Stimulated activated memory B cell treated with anti-CD40 and anti-IgM and Interleukin-4, amounts not matched to agents 10 μg/mL and 1 μg/mL and 100 μg/mL, for 72 hours (primary cell): Measurements from ENCODE around the gene DMTF1.
A peak's percentile ranks its signal among the peaks of the same experiment; 100 is the strongest.

Experiments
- ATAC-seq: fragments of 150-1000 bp; cut with Tn5 transposase; 2 replicates; pipeline ENCODE4 v1.10.0; 2021
- H3K27ac Mint-ChIP-seq: one replicate; pipeline ENCODE4 v1.8.0; 2022; ENCODE audit warnings: mild to moderate bottlenecking, mixed read lengths
- H3K27me3 Mint-ChIP-seq: one replicate; pipeline ENCODE4 v1.8.0; 2022; ENCODE audit warnings: mixed read lengths
- H3K36me3 Mint-ChIP-seq: one replicate; pipeline ENCODE4 v1.8.0; 2022; ENCODE audit warnings: mixed read lengths
- H3K4me1 Mint-ChIP-seq: one replicate; pipeline ENCODE4 v1.8.0; 2022; ENCODE audit warnings: mixed read lengths
- H3K4me3 Mint-ChIP-seq: one replicate; pipeline ENCODE4 v1.8.0; 2022; ENCODE audit warnings: mild to moderate bottlenecking, moderate library complexity, mixed read lengths
- H3K9me3 Mint-ChIP-seq: one replicate; pipeline ENCODE4 v1.8.0; 2022; ENCODE audit warnings: mixed read lengths

DMTF1 gene

DNA sequence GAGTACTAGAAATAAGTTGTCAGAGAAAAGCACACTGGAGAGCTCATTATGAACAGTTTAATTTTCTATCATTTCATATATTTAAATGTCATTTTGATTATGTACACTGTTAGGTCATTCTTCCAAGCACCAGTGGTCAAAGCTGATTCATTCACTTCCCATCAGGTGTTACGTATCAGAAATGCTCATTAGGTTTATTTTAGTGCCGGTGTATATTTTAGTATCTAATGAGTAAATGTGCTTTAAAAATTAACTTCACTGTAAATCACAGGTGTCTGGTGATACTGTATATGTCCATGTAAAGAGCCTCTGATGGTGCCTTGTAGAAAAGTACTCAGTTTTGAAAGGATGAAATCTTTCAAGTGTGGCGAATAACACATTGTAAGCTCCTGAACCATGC, 3.5 kb downstream of the DMTF1 start:
- H3K27me3 Mint-ChIP-seq, result no peaks in the 10 kb centered on the region
- H3K36me3 Mint-ChIP-seq, result peaks cover 14% of the 10 kb centered on the region
- H3K4me1 Mint-ChIP-seq, result peaks cover 57% of the 10 kb centered on the region
- H3K9me3 Mint-ChIP-seq, result no peaks in the 10 kb centered on the region
- no peak for ATAC-seq
- H3K4me3 Mint-ChIP-seq, result peak overlapping the region; percentile 58
- no peak overlapping the region for H3K27ac Mint-ChIP-seq

DNA sequence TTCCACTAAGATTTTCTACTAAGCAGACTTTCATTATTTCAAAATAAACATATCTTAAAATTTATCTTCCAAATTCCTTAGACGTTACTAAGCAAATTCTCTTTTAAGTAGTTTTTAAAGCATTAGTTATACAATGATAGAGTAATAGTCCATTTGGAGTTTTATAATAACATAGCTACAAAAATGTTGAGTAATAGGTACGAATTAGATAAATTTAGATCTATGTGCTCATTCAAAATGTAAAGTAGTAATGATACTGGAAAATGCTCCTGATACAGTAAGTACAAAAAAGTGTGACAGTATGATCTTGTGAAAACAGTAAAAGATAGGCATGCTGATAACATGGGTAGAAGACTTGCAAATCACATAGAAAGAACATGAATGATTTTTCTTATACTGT, 4.5 kb downstream of the DMTF1 start:
- Mint-ChIP-seq H3K4me1 (peaks cover 55% of the 10 kb centered on the region), H3K36me3 (peaks cover 15% of the 10 kb centered on the region), H3K27ac (no peak overlapping the region), H3K27me3 (no peaks in the 10 kb centered on the region), H3K9me3 (no peaks in the 10 kb centered on the region), H3K4me3 (no peak overlapping the region)
- no peak for ATAC-seq

DNA sequence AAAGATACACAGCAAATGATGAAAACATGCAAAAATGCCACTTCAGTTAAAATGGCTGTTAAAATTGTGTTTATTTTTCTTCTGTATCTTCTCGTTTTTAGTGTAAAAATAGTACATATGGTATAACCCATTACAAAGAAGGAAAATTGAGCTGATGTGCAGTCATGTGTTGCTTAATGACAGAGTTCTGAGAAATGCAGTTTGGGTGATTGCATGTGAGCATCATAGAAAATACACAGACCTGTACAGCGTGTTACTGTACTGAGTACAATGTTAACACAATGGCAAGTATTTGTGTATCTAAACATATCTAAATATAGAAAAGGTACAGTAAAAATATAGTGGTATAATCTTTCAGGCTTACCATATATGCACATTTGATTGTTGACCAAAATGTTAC, 7.3 kb downstream of the DMTF1 start:
- no peaks in the 10 kb centered on the region for H3K9me3 Mint-ChIP-seq
- ATAC-seq, result no peak
- H3K36me3 Mint-ChIP-seq, result peaks cover 17% of the 10 kb centered on the region
- H3K4me1 Mint-ChIP-seq, result peaks cover 50% of the 10 kb centered on the region
- no peak overlapping the region for H3K4me3 Mint-ChIP-seq
- no peak overlapping the region for H3K27ac Mint-ChIP-seq
- no peaks in the 10 kb centered on the region for H3K27me3 Mint-ChIP-seq

DNA sequence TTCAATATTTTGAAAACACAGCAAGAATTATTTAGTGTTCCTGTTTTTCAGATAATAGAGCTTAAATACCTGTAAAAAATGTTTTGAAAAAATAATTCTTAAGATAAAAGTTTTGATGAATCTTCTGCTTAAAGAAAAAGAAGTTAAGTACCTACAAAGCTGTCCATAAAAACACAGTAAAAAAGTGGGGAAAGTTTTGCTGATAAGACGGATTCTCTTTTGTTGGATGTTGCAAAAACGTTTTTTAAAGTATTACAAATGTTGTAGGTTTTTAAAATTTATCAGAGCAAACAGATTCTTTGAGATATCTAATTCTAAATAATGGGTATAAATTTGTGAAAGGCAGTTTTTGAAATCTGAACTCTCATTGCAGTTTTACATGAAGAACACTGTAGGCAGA, 12.2 kb downstream of the DMTF1 start:
- H3K27ac Mint-ChIP-seq, result no peak overlapping the region
- H3K4me3 Mint-ChIP-seq, result no peak overlapping the region
- H3K36me3 Mint-ChIP-seq, result peaks cover 53% of the 10 kb centered on the region
- H3K27me3 Mint-ChIP-seq, result no peaks in the 10 kb centered on the region
- H3K9me3 Mint-ChIP-seq, result no peaks in the 10 kb centered on the region
- H3K4me1 Mint-ChIP-seq, result peaks cover 30% of the 10 kb centered on the region
- no peak for ATAC-seq

DNA sequence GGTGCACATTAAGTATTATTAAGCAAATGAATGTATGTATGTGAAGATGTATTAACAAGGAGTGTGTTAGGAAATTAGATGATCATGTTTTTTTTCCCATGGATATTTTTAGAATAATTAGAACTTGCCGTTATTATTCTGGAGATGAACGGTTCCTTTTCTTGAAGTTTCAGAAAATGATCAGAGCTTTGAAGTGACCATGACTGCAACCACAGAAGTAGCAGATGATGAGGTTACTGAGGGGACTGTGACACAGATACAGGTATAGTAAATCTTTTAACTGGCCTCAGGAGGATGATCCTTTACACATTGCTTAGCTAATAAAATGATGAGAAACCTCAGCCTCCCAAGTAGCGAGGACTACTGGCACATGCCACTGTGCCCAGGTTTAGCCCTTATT, 18.6 kb downstream of the DMTF1 start:
- Mint-ChIP-seq H3K9me3 (no peaks in the 10 kb centered on the region), H3K4me1 (peaks cover 13% of the 10 kb centered on the region), H3K36me3 (peaks cover 64% of the 10 kb centered on the region), H3K27ac (peak overlapping the region; percentile 3), H3K4me3 (no peak overlapping the region), H3K27me3 (no peaks in the 10 kb centered on the region)
- no peak for ATAC-seq

DNA sequence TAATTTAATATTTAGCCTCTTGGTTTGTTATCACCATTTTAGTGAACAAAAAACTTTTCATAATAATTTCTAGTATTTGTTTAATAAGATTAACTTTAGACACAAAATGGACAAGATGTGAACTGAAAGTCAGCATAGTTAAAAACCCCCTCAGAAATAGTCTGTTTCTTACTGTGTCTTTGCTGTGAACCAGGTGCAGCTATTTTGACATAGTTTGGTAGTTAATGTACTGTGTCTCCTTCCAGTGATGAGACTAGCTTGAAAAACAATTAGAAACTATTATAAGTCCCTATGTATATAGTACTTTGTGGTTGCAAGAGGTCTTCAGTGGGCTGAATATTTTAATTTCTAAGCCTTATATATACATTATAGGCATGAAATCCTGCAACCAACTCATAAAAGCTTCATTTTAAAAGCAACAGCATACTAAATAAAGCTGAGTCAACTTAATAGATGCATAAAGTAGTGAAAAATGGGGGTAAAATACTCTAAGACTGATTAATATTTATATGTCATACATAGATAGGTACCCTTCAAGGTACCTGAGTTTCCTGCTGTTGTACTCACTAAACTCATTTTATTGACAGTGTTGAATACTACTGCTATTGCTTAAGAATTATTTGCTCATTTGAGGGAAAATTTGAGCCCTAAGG, 19.2 kb downstream of the DMTF1 start:
- ATAC-seq, result no peak
- Mint-ChIP-seq H3K4me3 (no peak overlapping the region), H3K9me3 (no peaks in the 10 kb centered on the region), H3K4me1 (peaks cover 16% of the 10 kb centered on the region), H3K27me3 (no peaks in the 10 kb centered on the region), H3K27ac (no peak overlapping the region), H3K36me3 (peaks cover 64% of the 10 kb centered on the region)

DNA sequence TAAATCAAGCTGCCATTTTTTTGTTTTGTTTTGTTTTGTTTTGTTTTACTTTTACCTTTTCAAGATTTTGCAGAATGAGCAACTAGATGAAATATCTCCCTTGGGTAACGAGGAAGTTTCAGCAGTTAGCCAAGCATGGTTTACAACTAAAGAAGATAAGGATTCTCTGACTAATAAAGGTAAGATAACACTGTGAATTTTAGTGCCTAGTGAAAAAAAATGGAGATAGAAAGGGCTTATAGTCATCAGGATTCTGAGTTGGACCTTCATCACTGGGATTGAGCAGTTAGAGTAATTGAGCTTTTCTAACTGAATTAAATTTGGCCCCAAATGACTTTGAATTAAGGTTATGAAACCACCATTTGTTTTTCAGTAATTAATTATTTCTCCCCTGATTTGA, 21.2 kb downstream of the DMTF1 start:
- Mint-ChIP-seq H3K4me1 (peaks cover 19% of the 10 kb centered on the region), H3K9me3 (no peaks in the 10 kb centered on the region), H3K36me3 (peaks cover 59% of the 10 kb centered on the region), H3K4me3 (no peak overlapping the region), H3K27ac (peak overlapping the region; percentile 17), H3K27me3 (no peaks in the 10 kb centered on the region)
- ATAC-seq, result no peak

DNA sequence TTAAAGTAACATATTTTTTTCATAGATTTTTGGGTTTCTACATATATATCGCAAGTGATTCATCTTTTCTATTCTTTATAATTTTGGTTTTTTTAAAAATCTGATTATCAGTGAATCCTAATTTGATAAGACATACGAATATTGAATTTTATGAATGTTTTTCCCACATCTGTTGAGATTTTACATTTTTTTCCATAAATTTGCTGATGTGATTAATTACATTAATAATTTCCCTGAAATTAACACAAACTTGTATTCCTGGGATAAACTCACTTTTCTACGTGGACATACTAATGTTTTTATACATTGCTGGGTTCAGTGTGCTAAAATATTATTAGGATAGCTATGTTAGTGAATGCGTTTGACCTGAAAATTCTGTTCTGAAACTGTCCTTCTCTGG, 26.1 kb downstream of the DMTF1 start:
- Mint-ChIP-seq H3K27ac (no peak overlapping the region), H3K27me3 (no peaks in the 10 kb centered on the region), H3K36me3 (peaks cover 42% of the 10 kb centered on the region), H3K9me3 (no peaks in the 10 kb centered on the region), H3K4me3 (no peak overlapping the region), H3K4me1 (peaks cover 6% of the 10 kb centered on the region)
- no peak for ATAC-seq

DNA sequence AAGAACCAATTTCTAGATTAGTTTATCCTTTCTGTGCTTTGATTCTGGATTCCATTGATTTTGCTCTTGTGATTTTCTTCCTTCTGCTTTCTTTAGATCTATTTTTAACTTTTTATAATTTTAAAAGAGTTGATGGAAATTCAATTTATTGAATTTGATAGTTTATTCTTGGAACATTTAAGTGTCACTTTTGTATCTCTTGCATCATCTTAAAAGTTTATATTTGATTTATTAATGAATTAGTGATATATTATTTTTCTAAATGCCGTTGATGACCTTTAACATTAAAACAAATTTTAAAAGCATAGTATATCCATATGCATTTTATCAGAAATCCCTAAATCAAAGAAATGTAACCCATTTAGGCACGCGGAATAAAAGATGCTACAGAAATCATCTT, 26.9 kb downstream of the DMTF1 start:
- Mint-ChIP-seq H3K9me3 (no peaks in the 10 kb centered on the region), H3K4me3 (no peak overlapping the region), H3K36me3 (peaks cover 43% of the 10 kb centered on the region), H3K27me3 (no peaks in the 10 kb centered on the region), H3K4me1 (peaks cover 12% of the 10 kb centered on the region), H3K27ac (no peak overlapping the region)
- no peak for ATAC-seq

DNA sequence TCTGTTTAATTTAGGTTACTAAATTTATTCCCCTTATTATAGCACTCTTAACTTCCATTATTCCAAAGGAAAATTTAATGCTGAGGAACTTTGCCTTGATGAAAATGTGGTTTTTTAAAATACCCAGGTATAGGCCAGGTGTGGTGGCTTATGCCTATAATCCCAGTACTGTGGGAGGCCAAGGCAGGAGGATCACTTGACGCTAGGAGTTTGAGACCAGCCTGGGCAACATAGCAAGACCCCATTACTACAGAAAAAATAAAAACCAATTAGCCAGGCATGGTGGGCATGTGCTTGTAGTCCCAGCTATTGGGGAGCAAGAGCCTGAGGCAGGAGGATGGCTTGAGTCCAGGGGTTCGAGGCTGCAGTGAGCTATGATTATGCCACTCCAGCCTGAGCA, 34.9 kb downstream of the DMTF1 start:
- ATAC-seq, result no peak
- Mint-ChIP-seq H3K36me3 (peaks cover 46% of the 10 kb centered on the region), H3K27ac (no peak overlapping the region), H3K27me3 (no peaks in the 10 kb centered on the region), H3K9me3 (no peaks in the 10 kb centered on the region), H3K4me1 (peaks cover 25% of the 10 kb centered on the region), H3K4me3 (no peak overlapping the region)

DNA sequence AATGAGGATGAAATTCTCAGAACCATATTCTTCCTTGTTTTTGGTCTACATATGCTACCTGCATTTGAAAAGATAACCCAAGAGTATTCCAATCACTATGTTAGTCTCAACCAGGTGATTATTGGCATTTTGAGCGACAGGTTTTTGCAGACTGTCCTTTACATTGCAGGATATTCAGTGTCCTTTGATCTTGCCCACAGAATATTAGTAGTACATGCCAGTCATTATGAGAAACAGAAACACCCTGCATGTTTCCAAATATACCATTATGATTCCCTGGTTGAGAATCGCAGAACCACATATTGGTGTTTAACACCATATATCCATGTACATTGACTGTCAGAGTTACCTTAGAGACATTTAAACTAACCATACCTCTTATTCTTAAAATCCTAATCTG, 36.7 kb downstream of the DMTF1 start:
- no peak for ATAC-seq
- Mint-ChIP-seq H3K9me3 (no peaks in the 10 kb centered on the region), H3K4me3 (no peak overlapping the region), H3K36me3 (peaks cover 52% of the 10 kb centered on the region), H3K27me3 (no peaks in the 10 kb centered on the region), H3K4me1 (peaks cover 30% of the 10 kb centered on the region), H3K27ac (peak overlapping the region; percentile 40)

DNA sequence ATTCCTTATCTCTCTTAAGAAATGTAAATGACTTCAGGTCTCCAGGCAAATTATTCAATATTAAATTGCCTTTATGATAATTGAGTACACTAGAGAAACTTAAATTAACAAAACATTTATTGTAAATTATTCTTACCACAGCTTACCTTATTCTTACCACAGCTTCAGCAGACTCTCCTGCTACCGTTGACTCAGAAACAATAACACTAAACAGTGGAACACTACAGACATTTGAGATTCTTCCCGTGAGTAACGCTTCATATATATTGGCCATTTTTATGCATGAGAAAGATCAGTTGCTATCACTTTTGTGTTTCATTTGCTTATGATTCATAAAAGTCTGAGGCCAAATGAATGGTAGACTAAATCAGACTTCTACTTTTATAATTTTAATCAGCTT, 38.5 kb downstream of the DMTF1 start:
- Mint-ChIP-seq H3K9me3 (no peaks in the 10 kb centered on the region), H3K36me3 (peaks cover 43% of the 10 kb centered on the region), H3K4me1 (peaks cover 27% of the 10 kb centered on the region), H3K4me3 (no peak overlapping the region), H3K27me3 (no peaks in the 10 kb centered on the region), H3K27ac (peak overlapping the region; percentile 40)
- ATAC-seq, result no peak

DNA sequence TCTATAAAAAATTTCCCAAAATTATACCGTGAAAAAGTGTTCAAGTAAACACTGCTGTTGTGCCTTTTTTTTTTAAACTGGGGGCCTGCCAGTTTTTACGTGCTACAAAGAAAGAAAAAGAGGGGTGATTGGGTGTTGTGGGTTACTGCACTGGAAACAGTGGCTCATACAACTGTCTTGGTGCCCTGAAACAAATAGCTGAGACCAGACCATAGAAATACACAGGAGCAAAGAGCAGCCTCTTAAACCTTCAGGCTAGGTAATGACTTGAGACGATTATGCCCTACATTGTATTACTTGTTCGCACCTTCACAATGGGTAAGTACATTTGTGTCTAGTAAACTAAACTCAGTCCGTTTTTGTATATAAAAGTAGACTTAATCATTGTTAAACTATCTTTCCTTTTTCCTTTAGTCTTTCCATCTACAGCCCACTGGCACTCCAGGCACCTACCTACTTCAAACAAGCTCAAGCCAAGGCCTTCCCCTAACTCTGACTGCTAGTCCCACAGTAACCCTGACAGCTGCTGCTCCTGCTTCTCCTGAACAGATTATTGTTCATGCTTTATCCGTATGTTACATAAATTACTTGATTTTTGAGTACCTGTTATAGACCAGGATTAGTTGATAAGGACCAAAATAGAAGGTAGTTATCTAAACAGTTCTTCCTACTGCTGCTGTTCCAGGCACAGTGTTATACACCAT, 40.7 kb downstream of the DMTF1 start:
- ATAC-seq, result no peak
- H3K9me3 Mint-ChIP-seq, result no peaks in the 10 kb centered on the region
- peaks cover 33% of the 10 kb centered on the region for H3K4me1 Mint-ChIP-seq
- peak overlapping the region; percentile 35 for H3K27ac Mint-ChIP-seq
- peaks cover 44% of the 10 kb centered on the region for H3K36me3 Mint-ChIP-seq
- no peaks in the 10 kb centered on the region for H3K27me3 Mint-ChIP-seq
- no peak overlapping the region for H3K4me3 Mint-ChIP-seq

DNA sequence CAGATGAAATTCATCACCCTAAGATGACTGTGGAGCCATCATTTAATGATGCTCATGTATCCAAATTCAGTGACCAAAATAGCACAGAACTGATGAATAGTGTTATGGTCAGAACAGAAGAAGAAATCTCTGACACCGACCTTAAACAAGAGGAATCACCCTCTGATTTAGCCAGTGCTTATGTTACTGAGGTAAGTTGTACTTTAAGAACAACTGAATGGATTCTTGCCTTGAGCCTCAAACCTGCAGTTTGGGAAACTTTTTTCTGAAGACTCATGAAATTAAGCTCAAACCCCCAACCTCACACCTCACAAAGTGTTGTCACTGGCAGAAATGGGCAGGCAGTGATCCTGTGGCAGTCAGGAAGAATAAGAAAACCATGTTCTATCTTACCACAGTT, 41.7 kb downstream of the DMTF1 start:
- no peak for ATAC-seq
- H3K27me3 Mint-ChIP-seq, result no peaks in the 10 kb centered on the region
- H3K36me3 Mint-ChIP-seq, result peaks cover 39% of the 10 kb centered on the region
- no peak overlapping the region for H3K4me3 Mint-ChIP-seq
- peaks cover 34% of the 10 kb centered on the region for H3K4me1 Mint-ChIP-seq
- H3K27ac Mint-ChIP-seq, result peak overlapping the region; percentile 35
- H3K9me3 Mint-ChIP-seq, result no peaks in the 10 kb centered on the region

DNA sequence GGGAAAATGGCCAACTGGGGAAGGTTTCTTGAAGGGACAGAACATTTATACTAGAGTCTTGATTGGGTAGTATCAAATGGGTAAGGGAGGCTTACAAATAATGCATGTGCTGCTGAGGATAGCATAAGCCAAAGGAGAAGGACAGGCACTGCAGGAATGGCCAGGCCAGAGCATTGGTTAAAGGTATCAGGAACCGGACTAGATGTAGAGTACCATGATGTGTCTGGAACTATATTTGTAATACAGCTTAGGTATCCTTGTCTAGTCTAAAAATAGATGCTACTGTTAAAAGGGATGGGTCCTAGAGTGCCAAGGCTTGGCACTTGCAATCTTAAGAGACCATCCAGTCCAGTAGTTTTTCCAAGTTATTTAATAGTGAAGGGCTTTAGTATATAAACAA, 47.0 kb downstream of the DMTF1 start:
- Mint-ChIP-seq H3K4me1 (peaks cover 61% of the 10 kb centered on the region), H3K27ac (peak overlapping the region; percentile 29)

DNA sequence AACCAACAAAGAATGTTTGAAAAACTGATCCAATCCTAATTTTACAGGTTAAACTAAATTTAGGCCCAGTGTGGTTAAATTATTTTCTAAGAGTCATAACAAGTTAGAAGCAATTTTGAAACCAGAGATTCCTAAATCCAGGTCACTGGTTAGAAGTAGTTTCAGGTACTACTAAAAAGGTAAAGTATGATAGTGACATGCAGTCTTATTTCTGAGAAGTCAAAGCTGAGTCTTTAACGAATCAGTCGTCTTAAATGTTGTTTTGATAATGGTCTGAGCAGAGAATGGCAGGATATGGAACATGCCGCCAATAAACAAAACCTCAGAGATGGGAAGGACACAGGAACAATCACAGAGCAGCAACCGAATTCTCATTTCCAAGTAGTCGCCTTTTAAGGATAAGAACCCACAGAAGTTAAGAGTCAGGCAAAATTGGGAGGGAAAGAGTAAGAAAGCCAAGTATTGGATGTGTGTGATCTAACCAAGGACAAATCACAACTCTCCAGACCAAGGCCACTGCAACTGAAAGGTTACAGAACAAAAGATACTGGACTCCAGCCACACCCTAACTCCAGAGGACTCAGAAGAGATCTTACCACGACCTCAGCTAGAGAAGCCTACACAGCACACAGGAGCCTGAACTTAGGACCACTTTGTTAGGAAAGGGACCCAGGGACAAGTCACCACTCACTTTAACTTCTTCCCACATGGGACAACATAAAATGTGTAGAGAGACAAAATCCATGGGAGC, 47.6 kb downstream of the DMTF1 start:
- H3K27me3 Mint-ChIP-seq, result no peaks in the 10 kb centered on the region
- H3K4me3 Mint-ChIP-seq, result no peak overlapping the region
- peaks cover 3% of the 10 kb centered on the region for H3K9me3 Mint-ChIP-seq
- H3K27ac Mint-ChIP-seq, result peak overlapping the region; percentile 29
- no peak for ATAC-seq
- peaks cover 61% of the 10 kb centered on the region for H3K4me1 Mint-ChIP-seq
- peaks cover 68% of the 10 kb centered on the region for H3K36me3 Mint-ChIP-seq

More for the DNA sequence above, 47.0 kb downstream of the DMTF1 start:
- no peak overlapping the region for H3K4me3 Mint-ChIP-seq
- ATAC-seq, result no peak
- H3K36me3 Mint-ChIP-seq, result peaks cover 62% of the 10 kb centered on the region
- H3K27me3 Mint-ChIP-seq, result no peaks in the 10 kb centered on the region
- H3K9me3 Mint-ChIP-seq, result peaks cover 3% of the 10 kb centered on the region
